Neutrophil (primary cell): Measurements from ENCODE around the gene PTPRD.

ENCODE experiments used
- H3K27ac ChIP-seq: fragments of 200-600 bp; sonication (generic); 2 replicates; pipeline ENCODE4 v1.5.1; 2016; ENCODE audit warnings: mild to moderate bottlenecking, moderate library complexity
- H3K27me3 ChIP-seq: fragments of 200-600 bp; sonication (generic); 2 replicates; pipeline ENCODE4 v1.6.0; 2016; ENCODE audit warnings: mild to moderate bottlenecking
- H3K36me3 ChIP-seq: fragments of 200-600 bp; sonication (generic); 2 replicates; pipeline ENCODE4 v1.5.1; 2017
- H3K4me1 ChIP-seq, 2 experiments: fragments of 200-600 bp in 1 of 2; sonication (generic) in 1 of 2; 1 replicate in 1 of 2; 2 replicates in 1 of 2; pipeline versions ENCODE4 v1.5.1 to v1.6.1; 2013 to 2016; ENCODE audit warnings: low read depth in 1 of 2, low read length in 1 of 2, mild to moderate bottlenecking in 1 of 2, moderate library complexity in 1 of 2; ENCODE audit not compliant: control insufficient read depth in 1 of 2, insufficient read depth in 1 of 2
- H3K4me3 ChIP-seq, 2 experiments: fragments of 200-600 bp in 1 of 2; sonication (generic) in 1 of 2; 1 replicate in 1 of 2; 2 replicates in 1 of 2; pipeline ENCODE4 v1.5.1; 2013 to 2016; ENCODE audit warnings: low read depth in 1 of 2, low read length in 1 of 2, mild to moderate bottlenecking in 1 of 2, moderate library complexity in 1 of 2
- H3K9me3 ChIP-seq: fragments of 200-600 bp; sonication (generic); 2 replicates; pipeline ENCODE4 v1.5.1; 2016
- TF ChIP-seq, protein P1 (sequence below): fragments of 200-600 bp; sonication (generic); IDR thresholded peaks from 2 replicates; pipeline ENCODE4 v1.5.1; 2016; ENCODE audit warnings: antibody characterized with exemption

The PTPRD gene

DNA sequence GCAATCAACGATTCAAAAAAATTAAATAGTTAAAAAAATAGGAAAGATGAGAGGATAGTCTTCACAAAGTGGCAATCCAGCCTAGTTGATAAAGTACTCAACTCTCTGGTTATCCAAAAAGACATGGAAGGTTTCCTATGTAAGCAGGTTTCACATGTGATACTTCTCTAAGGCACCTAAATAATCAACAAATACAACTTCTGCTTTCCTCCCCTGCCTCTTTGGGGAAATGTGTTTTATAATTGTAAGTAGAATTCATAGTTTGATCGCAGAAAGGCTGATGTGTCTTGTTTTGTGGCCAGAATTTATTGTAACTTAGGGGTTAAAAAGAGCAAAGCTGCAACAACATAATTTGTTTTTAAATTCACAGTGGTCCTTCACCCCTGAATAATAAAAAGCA is 1957.7 kb downstream of the PTPRD start:
- no peaks in the 10 kb centered on the region for H3K9me3 ChIP-seq
- no peaks in the 10 kb centered on the region for H3K36me3 ChIP-seq
- no peaks in the 10 kb centered on the region for H3K27me3 ChIP-seq
- no peak overlapping the region for H3K4me3 ChIP-seq
- H3K27ac ChIP-seq: no peak overlapping the region
- TF ChIP-seq, protein P1, sequence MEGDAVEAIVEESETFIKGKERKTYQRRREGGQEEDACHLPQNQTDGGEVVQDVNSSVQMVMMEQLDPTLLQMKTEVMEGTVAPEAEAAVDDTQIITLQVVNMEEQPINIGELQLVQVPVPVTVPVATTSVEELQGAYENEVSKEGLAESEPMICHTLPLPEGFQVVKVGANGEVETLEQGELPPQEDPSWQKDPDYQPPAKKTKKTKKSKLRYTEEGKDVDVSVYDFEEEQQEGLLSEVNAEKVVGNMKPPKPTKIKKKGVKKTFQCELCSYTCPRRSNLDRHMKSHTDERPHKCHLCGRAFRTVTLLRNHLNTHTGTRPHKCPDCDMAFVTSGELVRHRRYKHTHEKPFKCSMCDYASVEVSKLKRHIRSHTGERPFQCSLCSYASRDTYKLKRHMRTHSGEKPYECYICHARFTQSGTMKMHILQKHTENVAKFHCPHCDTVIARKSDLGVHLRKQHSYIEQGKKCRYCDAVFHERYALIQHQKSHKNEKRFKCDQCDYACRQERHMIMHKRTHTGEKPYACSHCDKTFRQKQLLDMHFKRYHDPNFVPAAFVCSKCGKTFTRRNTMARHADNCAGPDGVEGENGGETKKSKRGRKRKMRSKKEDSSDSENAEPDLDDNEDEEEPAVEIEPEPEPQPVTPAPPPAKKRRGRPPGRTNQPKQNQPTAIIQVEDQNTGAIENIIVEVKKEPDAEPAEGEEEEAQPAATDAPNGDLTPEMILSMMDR: no peak
- no peaks in the 10 kb centered on the region for H3K4me1 ChIP-seq

DNA sequence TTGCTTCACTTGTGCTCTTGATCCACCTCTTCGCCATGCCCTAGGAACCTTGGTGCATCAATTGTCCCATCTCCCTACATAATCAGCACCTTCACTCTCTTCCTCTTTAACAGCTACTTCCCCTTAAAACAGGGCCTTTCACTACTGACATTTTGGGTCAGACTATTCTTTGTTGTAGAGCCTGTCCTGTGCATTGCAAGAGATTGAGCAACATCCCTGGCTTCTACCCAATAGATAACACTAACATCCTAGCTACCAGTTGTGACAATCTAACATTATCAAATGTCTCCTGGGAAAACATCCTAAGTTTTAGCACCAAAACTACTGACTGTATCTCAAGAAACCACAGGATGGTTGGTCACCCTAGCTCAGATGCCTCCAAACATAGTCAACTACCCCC is 1958.9 kb downstream of the PTPRD start:
- no peaks in the 10 kb centered on the region for H3K9me3 ChIP-seq
- H3K27ac ChIP-seq: no peak overlapping the region
- no peaks in the 10 kb centered on the region for H3K27me3 ChIP-seq
- H3K4me3 ChIP-seq: no peak overlapping the region
- H3K36me3 ChIP-seq: no peaks in the 10 kb centered on the region
- TF ChIP-seq, protein P1: no peak
- no peaks in the 10 kb centered on the region for H3K4me1 ChIP-seq

DNA sequence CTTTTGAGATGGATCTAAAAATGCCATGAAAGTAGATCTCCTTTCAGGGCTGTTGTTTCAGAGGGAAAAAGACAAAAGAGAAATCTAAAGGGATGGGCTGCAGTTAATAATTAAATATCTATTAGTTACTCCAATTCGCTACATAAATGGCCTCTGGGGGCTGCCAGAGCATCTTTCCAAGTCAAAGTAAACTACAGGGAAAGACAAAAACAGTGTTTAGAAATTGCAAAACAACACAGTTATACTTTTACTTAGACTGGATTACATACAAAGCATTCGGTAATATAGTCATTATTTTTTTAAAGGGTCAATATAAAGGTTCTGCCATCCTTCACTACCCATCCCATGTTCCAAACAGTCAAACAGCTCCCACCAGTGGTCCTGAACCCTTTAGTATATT is 1959.7 kb downstream of the PTPRD start:
- Histone ChIP-seq H3K27me3 (no peaks in the 10 kb centered on the region), H3K9me3 (no peaks in the 10 kb centered on the region), H3K36me3 (no peaks in the 10 kb centered on the region), H3K27ac (no peak overlapping the region), H3K4me3 (no peak overlapping the region), H3K4me1 (no peaks in the 10 kb centered on the region)
- TF ChIP-seq, protein P1: no peak

DNA sequence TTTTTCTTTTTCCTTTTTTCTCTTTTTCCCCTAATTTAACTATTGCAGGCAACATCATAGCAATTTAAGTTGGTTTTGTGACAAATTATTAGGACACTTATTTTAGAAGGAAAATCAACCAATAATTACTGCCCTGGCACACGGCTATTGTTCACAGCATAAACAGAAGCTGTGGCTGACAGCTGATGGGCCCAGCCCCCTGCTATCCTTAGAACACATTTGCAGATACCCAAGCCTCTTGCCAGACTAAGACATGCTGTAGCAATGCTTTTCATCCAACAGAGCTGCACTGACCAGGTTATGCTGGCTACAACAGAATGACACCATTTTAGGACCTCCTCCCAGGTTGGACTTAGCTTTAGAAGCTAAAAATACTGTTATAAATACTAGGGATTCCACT is 1960.5 kb downstream of the PTPRD start:
- Histone ChIP-seq H3K27me3 (no peaks in the 10 kb centered on the region), H3K4me3 (no peak overlapping the region), H3K36me3 (no peaks in the 10 kb centered on the region), H3K27ac (no peak overlapping the region), H3K9me3 (no peaks in the 10 kb centered on the region), H3K4me1 (no peaks in the 10 kb centered on the region)
- TF ChIP-seq, protein P1: no peak

DNA sequence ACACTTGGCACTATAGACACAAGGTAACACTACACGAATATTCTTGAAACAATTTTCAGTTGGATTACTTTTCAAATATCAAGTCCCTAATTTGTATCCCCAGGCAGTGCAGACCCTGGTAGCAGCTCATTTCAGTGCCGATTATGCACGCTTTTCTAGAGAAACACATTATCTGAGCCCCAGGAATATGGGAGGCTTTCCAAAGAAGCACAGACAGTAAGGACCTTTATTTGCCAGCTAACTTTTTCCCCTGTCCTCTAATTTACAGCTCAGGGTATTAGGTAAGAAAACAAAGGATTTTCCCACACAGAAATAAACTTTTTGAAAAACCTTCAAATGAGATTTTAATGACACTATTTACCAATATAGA is 1961.0 kb downstream of the PTPRD start:
- Histone ChIP-seq H3K4me3 (no peak overlapping the region), H3K36me3 (no peaks in the 10 kb centered on the region), H3K27ac (no peak overlapping the region), H3K9me3 (no peaks in the 10 kb centered on the region), H3K4me1 (no peaks in the 10 kb centered on the region), H3K27me3 (no peaks in the 10 kb centered on the region)
- TF ChIP-seq, protein P1: no peak
